HepG2 (cell line): Measurements from ENCODE around the gene ZFP69B. TPM values are rescaled to one million over a fixed set of nuclear protein-coding genes. Genes with fewer than 3 reads are reported as not detected.

Experiments
- CENPT ChIP-seq: sonication (generic); formaldehyde crosslinking; IDR thresholded peaks from 2 replicates; pipeline ENCODE4 v1.8.0; 2022; ENCODE audit warnings: low read depth, mild to moderate bottlenecking, moderate library complexity, missing genetic modification reagents
- GLI4 ChIP-seq: sonication (generic); formaldehyde crosslinking; IDR thresholded peaks from 2 replicates; pipeline ENCODE4 v1.5.1; 2020; ENCODE audit warnings: missing genetic modification reagents, mild to moderate bottlenecking, moderate library complexity, borderline replicate concordance
- HNF4G ChIP-seq, 2 experiments: sonication (generic) in 1 of 2; formaldehyde crosslinking in 1 of 2; IDR thresholded peaks; 2 replicates each; pipeline versions ENCODE4 v1.4.0 to v1.6.1; 2011 to 2020; ENCODE audit warnings: borderline replicate concordance in 2 of 2, low read depth in 2 of 2, mild to moderate bottlenecking in 2 of 2, low read length in 1 of 2, missing genetic modification reagents in 1 of 2, moderate library complexity in 1 of 2
- MBNL3 ChIP-seq: fragments of 250-450 bp; sonication (Bioruptor Pico); conservative IDR thresholded peaks from 2 replicates; pipeline ENCODE4 v1.8.0; 2022; ENCODE audit warnings: mild to moderate bottlenecking, inconsistent platforms
- MTA1 ChIP-seq: sonication (generic); formaldehyde crosslinking; IDR thresholded peaks from 2 replicates; pipeline ENCODE4 v1.4.0; 2020; ENCODE audit warnings: missing genetic modification reagents, mild to moderate bottlenecking, borderline replicate concordance
- RBM22 ChIP-seq: fragments of 200-400 bp; formaldehyde crosslinking; optimal IDR thresholded peaks from 2 replicates; pipeline ENCODE3; 2017; ENCODE audit warnings: mild to moderate bottlenecking, low read length, moderate library complexity
- RERE ChIP-seq: IDR thresholded peaks from 2 replicates; pipeline ENCODE4 v1.6.1; 2016; ENCODE audit warnings: low read depth, missing genetic modification reagents, missing compliant biosample characterization
- REXO4 ChIP-seq: sonication (generic); formaldehyde crosslinking; IDR thresholded peaks from 2 replicates; pipeline ENCODE4 v1.8.0; 2022; ENCODE audit warnings: missing genetic modification reagents, mild to moderate bottlenecking, borderline replicate concordance
- SP140L ChIP-seq: sonication (generic); formaldehyde crosslinking; IDR thresholded peaks from 2 replicates; pipeline ENCODE4 v1.4.0; 2020; ENCODE audit warnings: missing genetic modification reagents, borderline replicate concordance
- SP5 ChIP-seq: IDR thresholded peaks from 2 replicates; pipeline ENCODE4 v1.6.1; 2016; ENCODE audit warnings: low read depth, borderline replicate concordance
- TGIF2 ChIP-seq: IDR thresholded peaks from 2 replicates; pipeline ENCODE4 v1.6.1; 2016; ENCODE audit warnings: control low read depth, missing compliant biosample characterization
- ZBED4 ChIP-seq: sonication (generic); formaldehyde crosslinking; IDR thresholded peaks from 2 replicates; pipeline ENCODE4 v1.4.0; 2020; ENCODE audit warnings: missing genetic modification reagents, borderline replicate concordance
- ZBTB3 ChIP-seq: sonication (generic); formaldehyde crosslinking; IDR thresholded peaks from 2 replicates; pipeline ENCODE4 v1.4.0; 2020; ENCODE audit warnings: low read depth, mild to moderate bottlenecking, moderate library complexity, missing genetic modification reagents, borderline replicate concordance
- ZNF121 ChIP-seq: sonication (generic); formaldehyde crosslinking; IDR thresholded peaks from 2 replicates; pipeline ENCODE4 v1.5.0; 2020; ENCODE audit warnings: mild to moderate bottlenecking, missing genetic modification reagents
- ZNF317 ChIP-seq: sonication (generic); formaldehyde crosslinking; IDR thresholded peaks from 2 replicates; pipeline ENCODE4 v1.5.0; 2020; ENCODE audit warnings: mild to moderate bottlenecking, missing genetic modification reagents
- ZNF619 ChIP-seq: sonication (generic); formaldehyde crosslinking; IDR thresholded peaks from 2 replicates; pipeline ENCODE4 v1.4.0; 2020; ENCODE audit warnings: mild to moderate bottlenecking, missing genetic modification reagents
- ZNF83 ChIP-seq: sonication (generic); formaldehyde crosslinking; IDR thresholded peaks from 2 replicates; pipeline ENCODE4 v1.4.0; 2020; ENCODE audit warnings: missing genetic modification reagents, mild to moderate bottlenecking, borderline replicate concordance
- polyA plus RNA-seq, 8 experiments: library from polyadenylated mRNA; depleted of rRNA in 3 of 8; stranded (reverse) in 7 of 8; unstranded in 1 of 8; fragments of >200 nt; fragmentation: Illumina TruSeq in 4 of 8; extraction: Trizol in 4 of 8; gene quantifications; 2 replicates each; pipeline versions ENCODE4 v1.2.1 to v1.2.3, GENCODE V29; 2011 to 2016; ENCODE audit warnings: low read depth in 4 of 8, missing spikeins in 1 of 8, mixed read lengths in 1 of 8; ENCODE audit not compliant: insufficient read depth in 1 of 8
- total RNA-seq, 5 experiments: library from RNA; depleted of rRNA; stranded (reverse); fragments of >200 nt; fragmentation: Illumina TruSeq; extraction: Trizol; gene quantifications; 2 replicates each; pipeline ENCODE4 v1.2.3, GENCODE V29; 2016; ENCODE audit warnings: low read depth in 1 of 5

Gene ZFP69B
- total and polyA plus RNA-seq, 2 of the 13 experiments (the other 11 are each of a cell fraction or from before 2014, with no cell fraction given), result 4.6 to 7.7 TPM

DNA sequence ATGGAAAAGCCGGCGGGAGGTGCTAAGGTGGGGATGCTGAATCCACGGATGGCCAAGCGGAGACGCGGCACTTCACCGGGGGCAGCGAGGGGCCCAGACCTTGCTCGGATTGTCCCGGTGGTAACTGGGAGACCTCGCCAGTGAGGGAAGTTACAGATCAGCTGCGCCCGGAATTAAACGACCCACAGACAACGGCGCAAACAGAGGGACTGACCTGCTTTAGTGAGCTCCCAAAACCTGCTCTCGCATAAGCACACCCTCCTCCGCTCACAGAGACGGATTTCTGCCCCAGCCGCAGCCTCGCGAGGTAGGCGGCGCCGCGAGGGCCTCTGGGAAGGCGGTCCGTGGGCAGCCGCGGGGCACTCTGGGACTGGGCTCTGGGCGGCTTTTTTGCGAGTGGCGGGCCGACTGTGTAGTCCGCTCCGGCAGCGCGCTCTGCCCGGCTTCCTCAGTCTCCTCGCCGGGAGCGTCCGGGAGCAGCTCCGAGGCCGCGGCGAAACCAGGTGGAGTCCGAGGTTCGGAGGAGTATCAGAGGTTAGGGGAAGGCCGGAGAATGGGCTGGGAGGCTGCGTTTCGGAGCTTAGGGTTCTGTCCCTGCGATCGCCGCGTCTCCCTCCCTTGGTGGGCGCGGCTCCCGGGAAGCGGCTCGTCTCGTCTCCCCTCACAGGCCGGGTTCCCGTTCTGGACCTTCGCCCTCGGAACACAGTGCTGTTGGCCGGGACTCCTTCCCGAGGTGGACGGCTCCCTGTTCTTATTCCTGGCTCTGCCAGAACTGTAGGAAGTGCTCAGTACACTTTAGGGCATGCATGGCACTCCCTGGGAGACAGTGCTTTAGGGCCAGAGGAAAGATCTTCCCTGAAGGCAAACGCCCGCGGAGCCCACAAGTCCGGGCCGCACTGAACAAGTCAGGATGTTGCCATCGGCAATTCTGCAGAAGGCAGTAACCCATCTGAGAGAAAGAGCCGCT, 58.4 kb downstream of the ZFP69B start, which contains the start of gene EXO5 (continued):
- TF ChIP-seq ZBED4 (CRISPR knock-in tag), result no peak
- TF ChIP-seq MBNL3 (CRISPR knock-in tag), result no peak
- no peak for TF ChIP-seq ZNF619 (CRISPR knock-in tag)
- no peak for TF ChIP-seq TGIF2 (CRISPR knock-in tag)
- no peak for TF ChIP-seq SP140L (CRISPR knock-in tag)
- peak; percentile 76 for TF ChIP-seq ZNF317 (CRISPR knock-in tag)
- TF ChIP-seq ZNF121 (CRISPR knock-in tag), result peak; percentile 25; the same call in 1 of the 2 replicates
- TF ChIP-seq ZBTB3 (CRISPR knock-in tag), result 0 out of 2 replicates have a peak, but pooled peaks have one; percentile 27
- TF ChIP-seq SP5, result no peak
- TF ChIP-seq RBM22, result no peak
- 0 out of 2 replicates have a peak, but pooled peaks have one; percentile 42 for TF ChIP-seq GLI4 (CRISPR knock-in tag)
- TF ChIP-seq REXO4, result no peak
- TF ChIP-seq CENPT (CRISPR knock-in tag), result peak; percentile 50; the same call in 1 of the 2 replicates
- TF ChIP-seq MTA1 (CRISPR knock-in tag), result peak; percentile 87
- no peak for TF ChIP-seq RERE
- no peak for TF ChIP-seq HNF4G (IDR thresholded peaks at IDR 0.05; ENCODE audit: borderline replicate concordance, low read depth, low read length)
- TF ChIP-seq HNF4G (CRISPR knock-in tag; IDR thresholded peaks at IDR 0.05; ENCODE audit: borderline replicate concordance, low read depth), result 0 out of 2 replicates have a peak, but pooled peaks have one; percentile 34
- TF ChIP-seq ZNF83 (CRISPR knock-in tag), result no peak
